ENCODE measurements around the gene PCDHAC1.
A peak's percentile ranks its signal among the peaks of the same experiment; 100 is the strongest.

The PCDHAC1 gene

DNA sequence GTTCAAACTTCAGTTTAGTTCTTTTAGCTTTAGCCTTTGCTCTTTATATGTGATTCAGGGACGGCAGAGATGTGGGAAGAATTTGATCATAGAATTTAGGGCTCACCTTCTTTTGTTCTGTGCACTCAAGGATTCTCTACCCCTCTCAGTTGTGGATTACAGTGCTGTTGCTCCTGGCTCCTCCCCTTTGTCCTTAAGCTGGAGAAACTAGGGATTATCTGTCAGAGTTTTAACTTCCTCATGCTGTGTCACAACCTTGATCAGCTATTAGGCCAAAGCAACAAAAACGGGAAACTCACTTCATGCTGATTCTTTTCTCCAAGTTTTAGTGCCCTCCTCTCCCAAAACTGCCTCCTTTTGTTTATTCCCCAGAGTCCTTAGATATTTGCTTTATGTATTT is 27.1 kb downstream of the PCDHAC1 start:
- Histone ChIP-seq H3K4me1 (ENCODE audit: insufficient read depth, poor library complexity, severe bottlenecking) (peaks cover 12% of the 10 kb centered on the region), H3K9me3 (ENCODE audit: severe bottlenecking) (no peaks in the 10 kb centered on the region), H3K27me3 (ENCODE audit: insufficient read depth, poor library complexity, severe bottlenecking) (no peaks in the 10 kb centered on the region), H3K4me3 (ENCODE audit: severe bottlenecking) (no peak overlapping the region), H3K27ac (ENCODE audit: poor library complexity, severe bottlenecking) (no peak overlapping the region), H3K36me3 (ENCODE audit: low read depth) (no peaks in the 10 kb centered on the region)
- DNase-seq (ENCODE audit: low spot score) = no peak
- no peak for ATAC-seq (ENCODE audit: low read depth)
- TF ChIP-seq, protein P1, sequence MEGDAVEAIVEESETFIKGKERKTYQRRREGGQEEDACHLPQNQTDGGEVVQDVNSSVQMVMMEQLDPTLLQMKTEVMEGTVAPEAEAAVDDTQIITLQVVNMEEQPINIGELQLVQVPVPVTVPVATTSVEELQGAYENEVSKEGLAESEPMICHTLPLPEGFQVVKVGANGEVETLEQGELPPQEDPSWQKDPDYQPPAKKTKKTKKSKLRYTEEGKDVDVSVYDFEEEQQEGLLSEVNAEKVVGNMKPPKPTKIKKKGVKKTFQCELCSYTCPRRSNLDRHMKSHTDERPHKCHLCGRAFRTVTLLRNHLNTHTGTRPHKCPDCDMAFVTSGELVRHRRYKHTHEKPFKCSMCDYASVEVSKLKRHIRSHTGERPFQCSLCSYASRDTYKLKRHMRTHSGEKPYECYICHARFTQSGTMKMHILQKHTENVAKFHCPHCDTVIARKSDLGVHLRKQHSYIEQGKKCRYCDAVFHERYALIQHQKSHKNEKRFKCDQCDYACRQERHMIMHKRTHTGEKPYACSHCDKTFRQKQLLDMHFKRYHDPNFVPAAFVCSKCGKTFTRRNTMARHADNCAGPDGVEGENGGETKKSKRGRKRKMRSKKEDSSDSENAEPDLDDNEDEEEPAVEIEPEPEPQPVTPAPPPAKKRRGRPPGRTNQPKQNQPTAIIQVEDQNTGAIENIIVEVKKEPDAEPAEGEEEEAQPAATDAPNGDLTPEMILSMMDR (IDR thresholded peaks at IDR 0.05; ENCODE audit: poor library complexity, severe bottlenecking) = no peak

DNA sequence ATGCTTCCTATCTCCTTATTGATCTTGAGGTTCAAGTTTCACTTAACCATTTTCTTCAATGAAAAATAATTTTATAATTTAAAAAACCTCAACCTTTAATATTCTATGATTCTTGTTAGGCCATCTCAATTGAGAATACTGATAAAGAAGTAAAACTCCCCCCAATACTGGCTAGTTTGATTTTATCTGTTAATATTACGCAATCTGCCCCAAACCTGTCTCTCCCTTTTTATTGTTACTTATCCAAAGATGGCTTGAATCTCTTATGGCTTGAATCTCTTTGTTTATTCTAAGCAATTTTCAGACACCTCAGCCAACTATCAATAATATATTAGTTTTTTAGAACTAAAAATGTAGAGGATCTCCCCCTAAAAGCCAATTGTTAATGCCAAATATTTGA is 36.1 kb downstream of the PCDHAC1 start:
- H3K4me1 ChIP-seq (ENCODE audit: insufficient read depth, poor library complexity, severe bottlenecking) = peaks cover 11% of the 10 kb centered on the region
- DNase-seq (ENCODE audit: low spot score) (no peak), ATAC-seq (ENCODE audit: low read depth) (no peak)
- H3K4me3 ChIP-seq (ENCODE audit: severe bottlenecking) = no peak overlapping the region
- H3K36me3 ChIP-seq (ENCODE audit: low read depth) = no peaks in the 10 kb centered on the region
- no peaks in the 10 kb centered on the region for H3K9me3 ChIP-seq (ENCODE audit: severe bottlenecking)
- no peak overlapping the region for H3K27ac ChIP-seq (ENCODE audit: poor library complexity, severe bottlenecking)
- no peaks in the 10 kb centered on the region for H3K27me3 ChIP-seq (ENCODE audit: insufficient read depth, poor library complexity, severe bottlenecking)
- TF ChIP-seq, protein P1 (IDR thresholded peaks at IDR 0.05; ENCODE audit: poor library complexity, severe bottlenecking) = no peak

DNA sequence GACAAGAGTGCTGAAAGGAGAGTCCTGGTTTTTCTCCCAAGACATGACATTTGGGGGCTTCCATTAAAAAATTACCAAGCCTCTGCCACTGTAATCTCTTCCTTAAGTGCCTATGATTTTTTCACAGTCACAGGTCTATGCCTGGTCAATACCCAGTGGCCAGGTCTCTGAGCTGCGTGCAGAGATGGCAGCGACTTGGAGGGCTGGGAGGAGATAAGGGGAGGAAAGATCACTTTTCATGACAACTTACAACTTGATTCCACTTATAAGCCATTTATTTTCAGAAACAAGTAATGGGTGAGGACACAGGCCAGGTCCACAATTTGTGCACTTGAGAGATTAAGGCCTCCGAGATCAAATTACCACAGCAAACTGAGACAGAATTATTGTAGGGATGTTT is 38.3 kb downstream of the PCDHAC1 start:
- ATAC-seq (ENCODE audit: low read depth) = no peak
- Histone ChIP-seq H3K36me3 (ENCODE audit: low read depth) (no peaks in the 10 kb centered on the region), H3K27ac (ENCODE audit: poor library complexity, severe bottlenecking) (no peak overlapping the region), H3K9me3 (ENCODE audit: severe bottlenecking) (no peaks in the 10 kb centered on the region), H3K4me3 (ENCODE audit: severe bottlenecking) (no peak overlapping the region), H3K4me1 (ENCODE audit: insufficient read depth, poor library complexity, severe bottlenecking) (peaks cover 15% of the 10 kb centered on the region), H3K27me3 (ENCODE audit: insufficient read depth, poor library complexity, severe bottlenecking) (no peaks in the 10 kb centered on the region)
- TF ChIP-seq, protein P1 (IDR thresholded peaks at IDR 0.05; ENCODE audit: poor library complexity, severe bottlenecking) = no peak
- DNase-seq (ENCODE audit: low spot score) = no peak

DNA sequence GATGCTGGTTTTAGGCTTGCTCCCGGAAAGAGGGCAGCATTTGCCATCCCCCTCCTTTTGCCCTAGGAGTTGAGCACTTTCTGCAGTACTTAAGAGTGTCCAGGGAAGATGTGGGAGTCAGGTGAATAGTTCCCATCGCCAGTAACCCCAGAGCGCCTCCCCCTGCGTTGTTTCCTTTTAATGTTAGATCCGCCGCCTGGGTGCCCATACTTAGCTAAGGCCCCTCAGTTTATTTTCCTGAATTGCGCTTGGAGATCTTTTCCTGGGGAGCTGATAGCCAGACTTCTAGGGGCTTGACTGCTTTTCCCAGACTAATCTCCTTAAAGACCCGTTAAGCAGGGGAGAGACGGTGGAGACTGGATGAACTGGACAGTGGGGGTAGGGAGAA is 39.8 kb downstream of the PCDHAC1 start:
- Histone ChIP-seq H3K27ac (ENCODE audit: poor library complexity, severe bottlenecking) (peak overlapping the region; percentile 50), H3K27me3 (ENCODE audit: insufficient read depth, poor library complexity, severe bottlenecking) (no peaks in the 10 kb centered on the region), H3K36me3 (ENCODE audit: low read depth) (no peaks in the 10 kb centered on the region), H3K9me3 (ENCODE audit: severe bottlenecking) (no peaks in the 10 kb centered on the region), H3K4me1 (ENCODE audit: insufficient read depth, poor library complexity, severe bottlenecking) (peaks cover 29% of the 10 kb centered on the region), H3K4me3 (ENCODE audit: severe bottlenecking) (peak overlapping the region; percentile 45)
- no peak for DNase-seq (ENCODE audit: low spot score)
- ATAC-seq (ENCODE audit: low read depth) = no peak
- TF ChIP-seq, protein P1 (IDR thresholded peaks at IDR 0.05; ENCODE audit: poor library complexity, severe bottlenecking) = peak; percentile 6

DNA sequence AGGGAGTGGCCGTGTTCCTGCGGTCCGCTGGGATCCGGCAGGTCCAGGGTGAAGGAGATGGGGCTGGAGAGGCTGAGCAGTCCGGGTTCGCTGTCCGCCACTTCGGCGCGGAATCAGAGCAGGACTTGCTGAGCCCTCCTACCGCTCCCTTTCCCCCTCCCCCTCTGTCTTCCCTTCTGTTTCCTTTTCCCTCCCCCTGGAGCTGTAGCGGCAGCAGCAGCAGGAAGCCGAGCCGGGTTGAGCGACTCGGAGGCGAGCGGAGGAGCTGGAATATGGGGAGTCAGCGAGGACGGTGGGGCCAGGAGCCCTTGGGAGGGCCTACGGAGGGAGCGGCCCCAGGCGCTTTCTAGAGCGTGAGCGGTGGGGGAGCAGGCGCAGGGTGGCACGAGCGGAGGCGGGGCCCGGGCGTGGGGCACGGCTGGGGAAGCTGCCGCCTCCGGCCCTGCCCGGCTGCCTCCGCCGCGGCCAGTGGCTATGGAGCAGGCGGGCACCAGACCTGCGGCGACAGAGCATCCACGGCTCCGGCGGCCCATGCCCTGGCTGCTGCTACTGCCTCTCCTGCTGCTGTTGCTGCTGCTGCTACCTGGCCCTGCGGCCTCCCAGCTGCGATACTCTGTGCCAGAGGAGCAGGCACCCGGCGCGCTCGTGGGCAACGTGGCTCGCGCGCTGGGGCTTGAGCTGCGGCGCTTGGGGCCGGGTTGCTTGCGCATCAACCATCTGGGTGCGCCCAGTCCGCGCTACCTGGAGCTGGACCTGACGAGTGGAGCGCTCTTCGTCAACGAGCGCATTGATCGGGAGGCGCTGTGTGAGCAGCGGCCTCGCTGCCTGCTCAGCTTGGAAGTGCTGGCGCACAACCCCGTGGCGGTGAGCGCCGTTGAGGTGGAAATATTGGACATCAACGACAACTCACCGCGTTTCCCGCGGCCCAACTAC is 40.5 kb downstream of the PCDHAC1 start, which contains the start of gene PCDHAC2:
Gene PCDHAC2 (plus strand): TSS at position 184 of the 933 bp plus-strand sequence. CDS start 291 bp downstream, at position 475.
- TF ChIP-seq, protein P1 (IDR thresholded peaks at IDR 0.05; ENCODE audit: poor library complexity, severe bottlenecking) = no peak
- DNase-seq (ENCODE audit: low spot score) (peak; percentile 80), ATAC-seq (ENCODE audit: low read depth) (peak; percentile 79)
- no peaks in the 10 kb centered on the region for H3K36me3 ChIP-seq (ENCODE audit: low read depth)
- peak within 1 kb of the TSS; percentile 50 for H3K27ac ChIP-seq (ENCODE audit: poor library complexity, severe bottlenecking)
- peak within 1 kb of the TSS; percentile 45 for H3K4me3 ChIP-seq (ENCODE audit: severe bottlenecking)
- H3K4me1 ChIP-seq (ENCODE audit: insufficient read depth, poor library complexity, severe bottlenecking) = peaks cover 30% of the 10 kb centered on the region
- H3K9me3 ChIP-seq (ENCODE audit: severe bottlenecking) = no peaks in the 10 kb centered on the region
- H3K27me3 ChIP-seq (ENCODE audit: insufficient read depth, poor library complexity, severe bottlenecking) = no peaks in the 10 kb centered on the region

Data from RWPE2 (cell line).